HepG2 (cell line): ENCODE data around the gene WDR18. TPM values are rescaled to one million over a fixed set of nuclear protein-coding genes. Genes with fewer than 3 reads are reported as not detected.
A peak's percentile ranks its signal among the peaks of the same experiment; 100 is the strongest.

ENCODE experiments used
- ATAD3A ChIP-seq: sonication (generic); formaldehyde crosslinking; IDR thresholded peaks from 2 replicates; pipeline ENCODE4 v1.4.0; 2020; ENCODE audit warnings: missing genetic modification reagents
- FOXP1 ChIP-seq, 2 experiments: fragments of 450-650 bp in 1 of 2; IDR thresholded peaks; 2 replicates each; pipeline ENCODE4 v1.6.1; 2017 to 2018; ENCODE audit warnings: antibody characterized with exemption in 1 of 2
- GPN1 ChIP-seq: sonication (generic); formaldehyde crosslinking; IDR thresholded peaks from 2 replicates; pipeline ENCODE4 v1.5.1; 2020; ENCODE audit warnings: missing genetic modification reagents, borderline replicate concordance
- MAFK ChIP-seq, 2 experiments: IDR thresholded peaks in 1 of 2; conservative IDR thresholded peaks in 1 of 2; 2 replicates each; pipeline ENCODE4 v1.6.1; 2011; ENCODE audit warnings: improper control_type of control experiment in 2 of 2, low read length in 2 of 2
- MIXL1 ChIP-seq: IDR thresholded peaks from 2 replicates; pipeline ENCODE4 v1.6.1; 2016
- MLLT10 ChIP-seq: sonication (generic); formaldehyde crosslinking; IDR thresholded peaks from 2 replicates; pipeline ENCODE4 v1.4.0; 2020; ENCODE audit warnings: missing genetic modification reagents
- NCOA2 ChIP-seq: sonication (generic); formaldehyde crosslinking; IDR thresholded peaks from 2 replicates; pipeline ENCODE4 v1.8.0; 2022; ENCODE audit warnings: inconsistent platforms
- SAFB2 ChIP-seq: sonication (generic); formaldehyde crosslinking; IDR thresholded peaks from 2 replicates; pipeline ENCODE4 v1.5.1; 2020; ENCODE audit warnings: missing genetic modification reagents, low read depth, mild to moderate bottlenecking, borderline replicate concordance
- SIX4 ChIP-seq: sonication (generic); formaldehyde crosslinking; IDR thresholded peaks from 2 replicates; pipeline ENCODE4 v1.4.0; 2020; ENCODE audit warnings: missing genetic modification reagents
- SMARCC2 ChIP-seq: fragments of 450-650 bp; IDR thresholded peaks from 2 replicates; pipeline ENCODE4 v1.6.1; 2017; ENCODE audit warnings: antibody characterized with exemption, mild to moderate bottlenecking
- THYN1 ChIP-seq: sonication (generic); formaldehyde crosslinking; IDR thresholded peaks from 2 replicates; pipeline ENCODE4 v1.8.1; 2023; ENCODE audit warnings: low read depth, mild to moderate bottlenecking, moderate library complexity, missing genetic modification reagents, borderline replicate concordance
- ZFP62 ChIP-seq: sonication (generic); formaldehyde crosslinking; IDR thresholded peaks from 2 replicates; pipeline ENCODE4 v1.4.0; 2020; ENCODE audit warnings: missing genetic modification reagents
- ZKSCAN8 ChIP-seq: IDR thresholded peaks from 2 replicates; pipeline ENCODE4 v1.6.1; 2016; ENCODE audit warnings: borderline replicate concordance, missing genetic modification reagents, missing compliant biosample characterization
- ZNF101 ChIP-seq: sonication (generic); formaldehyde crosslinking; IDR thresholded peaks from 2 replicates; pipeline ENCODE4 v1.4.0; 2020; ENCODE audit warnings: mild to moderate bottlenecking, low read depth, missing genetic modification reagents, borderline replicate concordance
- ZNF260 ChIP-seq: sonication (generic); formaldehyde crosslinking; IDR thresholded peaks from 2 replicates; pipeline ENCODE4 v1.4.0; 2020; ENCODE audit warnings: missing genetic modification reagents, low read depth, mild to moderate bottlenecking, borderline replicate concordance
- ZNF546 ChIP-seq: sonication (generic); formaldehyde crosslinking; conservative IDR thresholded peaks from 2 replicates; pipeline ENCODE4 v1.8.1; 2023; ENCODE audit warnings: mild to moderate bottlenecking, missing genetic modification reagents
- ZNF598 ChIP-seq: sonication (generic); formaldehyde crosslinking; IDR thresholded peaks from 2 replicates; pipeline ENCODE4 v1.5.1; 2020; ENCODE audit warnings: mild to moderate bottlenecking, missing genetic modification reagents, borderline replicate concordance
- ZNF607 ChIP-seq: sonication (generic); formaldehyde crosslinking; IDR thresholded peaks from 2 replicates; pipeline ENCODE4 v1.5.1; 2020; ENCODE audit warnings: missing genetic modification reagents, mild to moderate bottlenecking, borderline replicate concordance
- ZNF652 ChIP-seq: IDR thresholded peaks from 2 replicates; pipeline ENCODE4 v1.6.1; 2016; ENCODE audit warnings: low read depth, borderline replicate concordance
- ZNF747 ChIP-seq: sonication (generic); formaldehyde crosslinking; IDR thresholded peaks from 2 replicates; pipeline ENCODE4 v1.8.1; 2023; ENCODE audit warnings: missing genetic modification reagents, mild to moderate bottlenecking, borderline replicate concordance
- ZNF841 ChIP-seq: sonication (generic); formaldehyde crosslinking; IDR thresholded peaks from 2 replicates; pipeline ENCODE4 v1.8.1; 2023; ENCODE audit warnings: missing genetic modification reagents, borderline replicate concordance
- ZSCAN12 ChIP-seq: sonication (generic); formaldehyde crosslinking; IDR thresholded peaks from 2 replicates; pipeline ENCODE4 v1.9.0; 2021; ENCODE audit warnings: mild to moderate bottlenecking, missing genetic modification reagents
- ZSCAN22 ChIP-seq: sonication (generic); formaldehyde crosslinking; IDR thresholded peaks from 2 replicates; pipeline ENCODE4 v1.4.0; 2020; ENCODE audit warnings: mild to moderate bottlenecking, missing genetic modification reagents
- polyA plus RNA-seq, 8 experiments: library from polyadenylated mRNA; depleted of rRNA in 3 of 8; stranded (reverse) in 7 of 8; unstranded in 1 of 8; fragments of >200 nt; fragmentation: Illumina TruSeq in 4 of 8; extraction: Trizol in 4 of 8; gene quantifications; 2 replicates each; pipeline versions ENCODE4 v1.2.1 to v1.2.3, GENCODE V29; 2011 to 2016; ENCODE audit warnings: low read depth in 4 of 8, missing spikeins in 1 of 8, mixed read lengths in 1 of 8; ENCODE audit not compliant: insufficient read depth in 1 of 8
- total RNA-seq, 5 experiments: library from RNA; depleted of rRNA; stranded (reverse); fragments of >200 nt; fragmentation: Illumina TruSeq; extraction: Trizol; gene quantifications; 2 replicates each; pipeline ENCODE4 v1.2.3, GENCODE V29; 2016; ENCODE audit warnings: low read depth in 1 of 5
- TF ChIP-seq, protein P1 (sequence below): sonication (generic); formaldehyde crosslinking; IDR thresholded peaks from 2 replicates; pipeline ENCODE4 v1.8.0; 2022; ENCODE audit warnings: missing genetic modification reagents, mild to moderate bottlenecking, borderline replicate concordance
- TF ChIP-seq, protein P2 (sequence below): sonication (generic); formaldehyde crosslinking; IDR thresholded peaks from 2 replicates; pipeline ENCODE4 v1.8.1; 2023; ENCODE audit warnings: mild to moderate bottlenecking, missing genetic modification reagents
- TF ChIP-seq, protein P3 (sequence below): sonication (generic); formaldehyde crosslinking; IDR thresholded peaks from 2 replicates; pipeline ENCODE4 v1.5.0; 2020; ENCODE audit warnings: mild to moderate bottlenecking, missing genetic modification reagents
- TF ChIP-seq, protein P4 (sequence below): sonication (generic); formaldehyde crosslinking; IDR thresholded peaks from 2 replicates; pipeline ENCODE4 v1.4.0; 2020; ENCODE audit warnings: missing genetic modification reagents

The WDR18 gene
- total and polyA plus RNA-seq, 2 of the 13 experiments (the other 11 are each of a cell fraction or from before 2014, with no cell fraction given) = 36.4 to 47.6 TPM

DNA sequence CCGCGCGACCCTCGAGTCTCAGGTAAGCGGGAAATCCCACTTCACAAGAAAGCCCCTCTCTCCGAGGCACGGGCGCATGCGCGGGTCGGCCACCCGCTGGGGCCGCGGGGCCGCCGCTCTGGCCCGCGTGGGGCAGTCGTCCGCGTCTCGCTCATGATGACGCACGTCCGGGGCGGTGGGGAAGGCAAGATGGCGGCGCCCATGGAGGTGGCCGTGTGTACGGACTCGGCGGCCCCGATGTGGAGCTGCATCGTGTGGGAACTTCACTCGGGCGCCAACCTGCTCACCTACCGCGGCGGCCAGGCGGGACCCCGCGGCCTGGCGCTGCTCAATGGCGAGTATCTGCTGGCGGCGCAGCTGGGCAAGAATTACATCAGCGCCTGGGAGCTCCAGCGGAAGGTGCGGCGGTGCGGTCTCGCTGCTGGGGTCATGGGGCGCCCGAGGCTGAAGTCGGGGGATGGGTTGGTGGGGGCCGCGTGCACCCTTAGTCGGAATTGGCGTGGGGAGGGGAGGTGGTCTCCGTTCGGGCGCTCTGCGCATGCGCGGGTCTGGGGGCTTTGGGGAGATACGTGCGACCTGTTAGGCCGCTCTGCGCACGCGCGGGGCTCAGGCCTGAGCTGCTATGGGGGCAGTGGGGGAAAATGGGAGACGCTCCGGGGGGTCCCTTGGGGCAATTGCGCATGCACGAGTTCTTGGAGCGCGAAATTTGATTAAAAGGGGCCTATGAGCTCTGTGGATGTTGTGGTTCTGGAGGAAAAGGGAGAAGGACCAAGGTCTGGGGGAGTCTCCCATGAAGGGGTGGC, at the start of gene WDR18 (continued):
- TF ChIP-seq, protein P1, sequence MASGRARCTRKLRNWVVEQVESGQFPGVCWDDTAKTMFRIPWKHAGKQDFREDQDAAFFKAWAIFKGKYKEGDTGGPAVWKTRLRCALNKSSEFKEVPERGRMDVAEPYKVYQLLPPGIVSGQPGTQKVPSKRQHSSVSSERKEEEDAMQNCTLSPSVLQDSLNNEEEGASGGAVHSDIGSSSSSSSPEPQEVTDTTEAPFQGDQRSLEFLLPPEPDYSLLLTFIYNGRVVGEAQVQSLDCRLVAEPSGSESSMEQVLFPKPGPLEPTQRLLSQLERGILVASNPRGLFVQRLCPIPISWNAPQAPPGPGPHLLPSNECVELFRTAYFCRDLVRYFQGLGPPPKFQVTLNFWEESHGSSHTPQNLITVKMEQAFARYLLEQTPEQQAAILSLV = peak; percentile 83; the same call in 1 of the 2 replicates
- TF ChIP-seq ATAD3A (CRISPR knock-in tag) (no peak), ZSCAN22 (CRISPR knock-in tag) (no peak), FOXP1 (IDR thresholded peaks at IDR 0.05) (no peak), FOXP1 (CRISPR knock-in tag; IDR thresholded peaks at IDR 0.05) (no peak), SMARCC2 (no peak), MIXL1 (CRISPR knock-in tag) (no peak), ZNF598 (CRISPR knock-in tag) (0 out of 2 replicates have a peak, but pooled peaks have one; percentile 88), MAFK (conservative IDR thresholded peaks at IDR 0.05 in 1 of 2, IDR thresholded peaks at IDR 0.05 in 1 of 2; ENCODE audit: low read length in 2 of 2) (no peak), NCOA2 (CRISPR knock-in tag) (no peak), ZNF841 (CRISPR knock-in tag) (no peak), ZNF546 (peak; percentile 91; the same call in 1 of the 2 replicates), ZFP62 (CRISPR knock-in tag) (no peak), THYN1 (no peak), ZNF747 (peak; percentile 79; the same call in 1 of the 2 replicates), SAFB2 (peak; percentile 97), ZNF101 (CRISPR knock-in tag) (no peak), ZNF607 (peak; percentile 36; the same call in 1 of the 2 replicates), SIX4 (CRISPR knock-in tag) (no peak), MLLT10 (CRISPR knock-in tag) (no peak), ZNF260 (CRISPR knock-in tag) (no peak; the same call in 1 of the 2 replicates), ZKSCAN8 (CRISPR knock-in tag) (0 out of 2 replicates have a peak, but pooled peaks have one; percentile 17), GPN1 (no peak), ZSCAN12 (CRISPR knock-in tag) (no peak), ZNF652 (CRISPR knock-in tag) (no peak)
- TF ChIP-seq, protein P2, sequence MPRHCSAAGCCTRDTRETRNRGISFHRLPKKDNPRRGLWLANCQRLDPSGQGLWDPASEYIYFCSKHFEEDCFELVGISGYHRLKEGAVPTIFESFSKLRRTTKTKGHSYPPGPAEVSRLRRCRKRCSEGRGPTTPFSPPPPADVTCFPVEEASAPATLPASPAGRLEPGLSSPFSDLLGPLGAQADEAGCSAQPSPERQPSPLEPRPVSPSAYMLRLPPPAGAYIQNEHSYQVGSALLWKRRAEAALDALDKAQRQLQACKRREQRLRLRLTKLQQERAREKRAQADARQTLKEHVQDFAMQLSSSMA (CRISPR knock-in tag) = peak; percentile 59; the same call in 1 of the 2 replicates
- TF ChIP-seq, protein P3, sequence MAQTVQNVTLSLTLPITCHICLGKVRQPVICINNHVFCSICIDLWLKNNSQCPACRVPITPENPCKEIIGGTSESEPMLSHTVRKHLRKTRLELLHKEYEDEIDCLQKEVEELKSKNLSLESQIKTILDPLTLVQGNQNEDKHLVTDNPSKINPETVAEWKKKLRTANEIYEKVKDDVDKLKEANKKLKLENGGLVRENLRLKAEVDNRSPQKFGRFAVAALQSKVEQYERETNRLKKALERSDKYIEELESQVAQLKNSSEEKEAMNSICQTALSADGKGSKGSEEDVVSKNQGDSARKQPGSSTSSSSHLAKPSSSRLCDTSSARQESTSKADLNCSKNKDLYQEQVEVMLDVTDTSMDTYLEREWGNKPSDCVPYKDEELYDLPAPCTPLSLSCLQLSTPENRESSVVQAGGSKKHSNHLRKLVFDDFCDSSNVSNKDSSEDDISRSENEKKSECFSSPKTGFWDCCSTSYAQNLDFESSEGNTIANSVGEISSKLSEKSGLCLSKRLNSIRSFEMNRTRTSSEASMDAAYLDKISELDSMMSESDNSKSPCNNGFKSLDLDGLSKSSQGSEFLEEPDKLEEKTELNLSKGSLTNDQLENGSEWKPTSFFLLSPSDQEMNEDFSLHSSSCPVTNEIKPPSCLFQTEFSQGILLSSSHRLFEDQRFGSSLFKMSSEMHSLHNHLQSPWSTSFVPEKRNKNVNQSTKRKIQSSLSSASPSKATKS (CRISPR knock-in tag) = no peak
- TF ChIP-seq, protein P4, sequence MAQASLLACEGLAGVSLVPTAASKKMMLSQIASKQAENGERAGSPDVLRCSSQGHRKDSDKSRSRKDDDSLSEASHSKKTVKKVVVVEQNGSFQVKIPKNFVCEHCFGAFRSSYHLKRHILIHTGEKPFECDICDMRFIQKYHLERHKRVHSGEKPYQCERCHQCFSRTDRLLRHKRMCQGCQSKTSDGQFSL (CRISPR knock-in tag) = no peak
